ENCODE data around the gene KIFBP. TPM values are rescaled to one million over a fixed set of nuclear protein-coding genes. Genes with fewer than 3 reads are reported as not detected.
A peak's percentile ranks its signal among the peaks of the same experiment; 100 is the strongest.

KIFBP gene
- total and polyA plus RNA-seq, 4 donors = 10.9 to 27.9 (median 16.4) TPM

GRCh38 chr10:68989317-68989990 lies 851 bp downstream of the KIFBP start:
- no peaks in the 10 kb centered on the region for H3K27me3 ChIP-seq (ENCODE audit: control insufficient read depth in 3 of 3, insufficient read depth in 3 of 3, low read length in 2 of 3)
- peak overlapping the region; percentile 99 for H3K4me3 ChIP-seq
- ATAC-seq (ENCODE audit: insufficient read depth, low FRiP score) (no peak), DNase-seq (peak in 2 of 3 donors; percentile 33 to 44)
- H3K4me1 ChIP-seq (ENCODE audit: control insufficient read depth in 5 of 5, insufficient read depth in 5 of 5, low read length in 5 of 5) = peaks cover 8 to 26% (median 9%) of the 10 kb centered on the region in 5 donors
- no peak for TF ChIP-seq CTCF (IDR thresholded peaks at IDR 0.05; ENCODE audit: control extremely low read depth, extremely low read depth)
- H3K36me3 ChIP-seq (ENCODE audit: control insufficient read depth in 4 of 4, insufficient read depth in 4 of 4, low read length in 4 of 4) = peaks cover 0 to 9% (median 6%) of the 10 kb centered on the region in 4 donors
- WGBS, 2 donors = 18 to 24% methylated on average over 18 to 22 of the region's 22 CpGs
- H3K27ac ChIP-seq (ENCODE audit: low read depth in 1 of 2, low read length in 1 of 2) = peak overlapping the region; percentile 88 to 89
- H3K9me3 ChIP-seq (ENCODE audit: control insufficient read depth in 4 of 4, insufficient read depth in 3 of 4, low read length in 3 of 4) = no peaks in the 10 kb centered on the region
- peak overlapping the region; percentile 65 to 72 for H3K9ac ChIP-seq (ENCODE audit: insufficient read depth in 1 of 2, low read length in 2 of 2)

GRCh38 chr10:68992636-68993440 lies 4.2 kb downstream of the KIFBP start:
- H3K9ac ChIP-seq (ENCODE audit: insufficient read depth in 1 of 2, low read length in 2 of 2) = no peak overlapping the region
- no peak for TF ChIP-seq CTCF (IDR thresholded peaks at IDR 0.05; ENCODE audit: control extremely low read depth, extremely low read depth)
- no peaks in the 10 kb centered on the region for H3K9me3 ChIP-seq (ENCODE audit: control insufficient read depth in 4 of 4, insufficient read depth in 3 of 4, low read length in 3 of 4)
- DNase-seq (no peak), ATAC-seq (ENCODE audit: insufficient read depth, low FRiP score) (no peak)
- H3K27ac ChIP-seq (ENCODE audit: low read depth in 1 of 2, low read length in 1 of 2) = peak overlapping the region; percentile 77 to 95
- H3K27me3 ChIP-seq (ENCODE audit: control insufficient read depth in 3 of 3, insufficient read depth in 3 of 3, low read length in 2 of 3) = no peaks in the 10 kb centered on the region
- peaks cover 6 to 26% (median 9%) of the 10 kb centered on the region in 5 donors for H3K4me1 ChIP-seq (ENCODE audit: control insufficient read depth in 5 of 5, insufficient read depth in 5 of 5, low read length in 5 of 5)
- H3K4me3 ChIP-seq = no peak overlapping the region
- 44 to 62% methylated on average over 2 of the region's 2 CpGs for WGBS, 2 donors
- H3K36me3 ChIP-seq (ENCODE audit: control insufficient read depth in 4 of 4, insufficient read depth in 4 of 4, low read length in 4 of 4) = peaks cover 0 to 5% (median 3%) of the 10 kb centered on the region in 4 donors

GRCh38 chr10:68997211-68997610 lies 8.6 kb downstream of the KIFBP start:
- ATAC-seq (ENCODE audit: insufficient read depth, low FRiP score) = no peak
- Histone ChIP-seq H3K9ac (ENCODE audit: insufficient read depth in 1 of 2, low read length in 2 of 2) (no peak overlapping the region), H3K9me3 (ENCODE audit: control insufficient read depth in 4 of 4, insufficient read depth in 3 of 4, low read length in 3 of 4) (no peaks in the 10 kb centered on the region), H3K27me3 (ENCODE audit: control insufficient read depth in 3 of 3, insufficient read depth in 3 of 3, low read length in 2 of 3) (no peaks in the 10 kb centered on the region), H3K36me3 (ENCODE audit: control insufficient read depth in 4 of 4, insufficient read depth in 4 of 4, low read length in 4 of 4) (peaks cover 0 to 11% (median 7%) of the 10 kb centered on the region in 4 donors), H3K27ac (ENCODE audit: low read depth in 1 of 2, low read length in 1 of 2) (peak overlapping the region; percentile 47 to 58), H3K4me1 (ENCODE audit: control insufficient read depth in 5 of 5, insufficient read depth in 5 of 5, low read length in 5 of 5) (peaks cover 0 to 8% (median 0%) of the 10 kb centered on the region in 5 donors), H3K4me3 (no peak overlapping the region)
- 68 to 83% methylated on average over 3 of the region's 3 CpGs for WGBS, 2 donors
- DNase-seq = no peak
- TF ChIP-seq CTCF (IDR thresholded peaks at IDR 0.05; ENCODE audit: control extremely low read depth, extremely low read depth) = no peak
